Measurements from ENCODE around the gene TRIM17.

TRIM17 gene

GRCh38 chr1:228403231-228403631 lies 13.4 kb downstream of the TRIM17 start:
- no peak for DNase-seq
- no peaks in the 10 kb centered on the region for H3K27me3 ChIP-seq (replicated peaks; ENCODE audit: insufficient read depth, low read length)
- no peak for TF ChIP-seq EZH2phosphoT487 (IDR thresholded peaks at IDR 0.05; ENCODE audit: low read length)
- TF ChIP-seq CTCF (IDR thresholded peaks at IDR 0.05; ENCODE audit: low read length), result no peak
- no peak for TF ChIP-seq EZH2 (optimal IDR thresholded peaks at IDR 0.05; ENCODE audit: low read depth, low read length)
- no peak overlapping the region for H2AFZ ChIP-seq (ENCODE audit: low read length)
- H3K9me2 ChIP-seq (replicated peaks; ENCODE audit: insufficient read depth, low read length), result no peaks in the 10 kb centered on the region
- H3F3A ChIP-seq (ENCODE audit: insufficient read depth, low read length), result no peaks in the 10 kb centered on the region
- peaks cover 10% of the 10 kb centered on the region; the same call in 1 of the 2 replicates for H3K4me1 ChIP-seq (ENCODE audit: low read length)
- H3K9ac ChIP-seq (ENCODE audit: low read length), result no peak overlapping the region
- no peak overlapping the region for H3K4me2 ChIP-seq (ENCODE audit: low read depth, low read length)
- no peak overlapping the region for H3K4me3 ChIP-seq (ENCODE audit: low read length)
- H3K9me3 ChIP-seq (replicated peaks; ENCODE audit: insufficient read depth, low read length), result no peaks in the 10 kb centered on the region
- H4K20me1 ChIP-seq (ENCODE audit: insufficient read depth, low read length), result no peaks in the 10 kb centered on the region
- no peaks in the 10 kb centered on the region for H3K36me3 ChIP-seq (replicated peaks; ENCODE audit: insufficient read depth, low read length)
- H3K27ac ChIP-seq (ENCODE audit: low read length), result no peak overlapping the region
- peaks cover 54% of the 10 kb centered on the region for H3K79me2 ChIP-seq (ENCODE audit: low read length)

- Histone ChIP-seq H3K9me3 (replicated peaks; ENCODE audit: insufficient read depth, low read length) (no peaks in the 10 kb centered on the region), H2AFZ (ENCODE audit: low read length) (no peak overlapping the region), H3K9me2 (replicated peaks; ENCODE audit: insufficient read depth, low read length) (no peaks in the 10 kb centered on the region), H3K4me1 (ENCODE audit: low read length) (peaks cover 10% of the 10 kb centered on the region; the same call in 1 of the 2 replicates), H3K79me2 (ENCODE audit: low read length) (peaks cover 54% of the 10 kb centered on the region), H3F3A (ENCODE audit: insufficient read depth, low read length) (no peaks in the 10 kb centered on the region), H3K4me3 (ENCODE audit: low read length) (no peak overlapping the region), H3K9ac (ENCODE audit: low read length) (no peak overlapping the region), H3K36me3 (replicated peaks; ENCODE audit: insufficient read depth, low read length) (no peaks in the 10 kb centered on the region), H3K27ac (ENCODE audit: low read length) (no peak overlapping the region), H3K27me3 (replicated peaks; ENCODE audit: insufficient read depth, low read length) (no peaks in the 10 kb centered on the region), H3K4me2 (ENCODE audit: low read depth, low read length) (no peak overlapping the region), H4K20me1 (ENCODE audit: insufficient read depth, low read length) (no peaks in the 10 kb centered on the region)
- no peak for DNase-seq
- TF ChIP-seq EZH2 (optimal IDR thresholded peaks at IDR 0.05; ENCODE audit: low read depth, low read length), result no peak
- TF ChIP-seq CTCF (IDR thresholded peaks at IDR 0.05; ENCODE audit: low read length), result no peak
- TF ChIP-seq EZH2phosphoT487 (IDR thresholded peaks at IDR 0.05; ENCODE audit: low read length), result no peak
These were observed 14.0 kb downstream of the TRIM17 start for GRCh38 chr1:228402641-228403025.

GRCh38 chr1:228401782-228402640 lies 14.7 kb downstream of the TRIM17 start:
- H3K4me3 ChIP-seq (ENCODE audit: low read length), result no peak overlapping the region
- H3K4me2 ChIP-seq (ENCODE audit: low read depth, low read length), result no peak overlapping the region
- H2AFZ ChIP-seq (ENCODE audit: low read length), result no peak overlapping the region
- TF ChIP-seq EZH2phosphoT487 (IDR thresholded peaks at IDR 0.05; ENCODE audit: low read length), result no peak
- no peak for TF ChIP-seq CTCF (IDR thresholded peaks at IDR 0.05; ENCODE audit: low read length)
- no peak for TF ChIP-seq EZH2 (optimal IDR thresholded peaks at IDR 0.05; ENCODE audit: low read depth, low read length)
- H3K27me3 ChIP-seq (replicated peaks; ENCODE audit: insufficient read depth, low read length), result no peaks in the 10 kb centered on the region
- no peaks in the 10 kb centered on the region for H3K36me3 ChIP-seq (replicated peaks; ENCODE audit: insufficient read depth, low read length)
- no peaks in the 10 kb centered on the region for H3K9me3 ChIP-seq (replicated peaks; ENCODE audit: insufficient read depth, low read length)
- H3K79me2 ChIP-seq (ENCODE audit: low read length), result peaks cover 54% of the 10 kb centered on the region
- H3K9ac ChIP-seq (ENCODE audit: low read length), result no peak overlapping the region
- no peaks in the 10 kb centered on the region for H3F3A ChIP-seq (ENCODE audit: insufficient read depth, low read length)
- no peak for DNase-seq
- H3K27ac ChIP-seq (ENCODE audit: low read length), result no peak overlapping the region
- no peaks in the 10 kb centered on the region for H3K9me2 ChIP-seq (replicated peaks; ENCODE audit: insufficient read depth, low read length)
- no peaks in the 10 kb centered on the region for H4K20me1 ChIP-seq (ENCODE audit: insufficient read depth, low read length)
- peaks cover 10% of the 10 kb centered on the region; the same call in 1 of the 2 replicates for H3K4me1 ChIP-seq (ENCODE audit: low read length)
